Panc1 (cell line): ENCODE results near the gene GNG7. TPM values are rescaled to one million over a fixed set of nuclear protein-coding genes. Genes with fewer than 3 reads are reported as not detected.

ENCODE experiments used
- ATAC-seq: fragments of 200-7000 bp; cut with Tn5 transposase; 2 replicates; pipeline ENCODE4 v1.9.1; 2020; ENCODE audit warnings: mild to moderate bottlenecking, moderate library complexity
- BruUV-seq: library from RNA; stranded (reverse); fragments of 400-500 nt; replicated peaks from 2 replicates; lab custom pipeline; 2021; lab: Mats Ljungman, UMichigan
- CTCF ChIA-PET: fragments of 300-600 bp; sonication (Branson Sonifier 250); formaldehyde crosslinking; loops from one replicate; lab custom pipeline; 2022; ENCODE audit warnings: antibody characterized with exemption; lab: Charles Lee
- POLR2A ChIA-PET: fragments of 300-600 bp; sonication (Branson Sonifier 250); formaldehyde crosslinking; loops from one replicate; lab custom pipeline; 2022; ENCODE audit warnings: antibody characterized with exemption; lab: Charles Lee
- DNase-seq: peaks from one replicate; pipeline ENCODE4 v3.0.0-alpha.2; 2010; ENCODE audit warnings: low read depth, low spot score
- H3K27ac ChIP-seq: 2 replicates; pipeline ENCODE4 v1.5.1; 2011; ENCODE audit warnings: mild to moderate bottlenecking, low read length, inconsistent platforms
- H3K27me3 ChIP-seq: fragments of 200-500 bp; sonication (Bioruptor generic); 2 replicates; pipeline ENCODE4 v1.6.0; 2014; ENCODE audit warnings: low read length, inconsistent platforms; ENCODE audit not compliant: control insufficient read depth, insufficient read depth
- H3K36me3 ChIP-seq: fragments of 200-500 bp; sonication (Bioruptor generic); 2 replicates; pipeline ENCODE4 v1.5.1; 2014; ENCODE audit warnings: inconsistent platforms, mild to moderate bottlenecking, low read length, moderate library complexity; ENCODE audit not compliant: control insufficient read depth, insufficient read depth
- H3K4me1 ChIP-seq: 2 replicates; pipeline ENCODE4 v1.5.1; 2011; ENCODE audit warnings: inconsistent platforms, mild to moderate bottlenecking, low read length, moderate library complexity; ENCODE audit not compliant: control insufficient read depth, insufficient read depth
- H3K4me3 ChIP-seq, 2 experiments: 2 replicates each; pipeline ENCODE4 v1.5.1; 2011 to 2012; ENCODE audit warnings: low read depth in 2 of 2, low read length in 2 of 2, mild to moderate bottlenecking in 2 of 2, inconsistent platforms in 1 of 2, moderate library complexity in 1 of 2
- H3K9me3 ChIP-seq: fragments of 200-500 bp; sonication (Bioruptor generic); 2 replicates; pipeline ENCODE4 v1.5.1; 2014; ENCODE audit warnings: low read depth, mild to moderate bottlenecking, inconsistent platforms, low read length, moderate library complexity; ENCODE audit not compliant: control insufficient read depth, insufficient read depth
- POLR2AphosphoS5 ChIP-seq: IDR thresholded peaks from 2 replicates; pipeline ENCODE4 v1.6.1; 2012; ENCODE audit warnings: mild to moderate bottlenecking, low read depth, low read length, moderate library complexity
- SIN3A ChIP-seq: IDR thresholded peaks from 2 replicates; pipeline ENCODE4 v1.6.1; 2012; ENCODE audit warnings: low read depth, mild to moderate bottlenecking, low read length, moderate library complexity, borderline replicate concordance; ENCODE audit not compliant: insufficient read depth
- TCF7L2 ChIP-seq: IDR thresholded peaks from 2 replicates; pipeline ENCODE4 v1.6.1; 2011; ENCODE audit warnings: mild to moderate bottlenecking, low read depth, low read length, inconsistent platforms
- in situ Hi-C: cut with HindIII; loops from 2 replicates; pipeline ENCODE4 v1.10.0; 2016; ENCODE audit warnings: low sequenced_read_pairs, low pct_unique_long_range_greater_than_20kb
- intact Hi-C: fragments of 100-400 bp; cut with micrococcal nuclease; formaldehyde crosslinking; loops from one replicate; pipeline ENCODE4 v1.10.0; 2022; ENCODE audit not compliant: unreplicated experiment
- total RNA-seq: library from RNA; stranded (reverse); gene quantifications from one replicate; pipeline ENCODE4 v1.2.1, GENCODE V29; 2021; ENCODE audit not compliant: unreplicated experiment
- TF ChIP-seq, protein P1 (sequence below): fragments of 450-650 bp; IDR thresholded peaks from 2 replicates; pipeline ENCODE4 v1.5.1; 2017; ENCODE audit warnings: mild to moderate bottlenecking
- TF ChIP-seq, protein P2 (sequence below), 2 experiments: IDR thresholded peaks; 2 replicates each; pipeline ENCODE4 v1.6.1; 2011 to 2012; ENCODE audit warnings: low read depth in 2 of 2, control low read depth in 1 of 2, low read length in 1 of 2, mild to moderate bottlenecking in 1 of 2, moderate library complexity in 1 of 2; ENCODE audit not compliant: insufficient read depth in 1 of 2

Gene GNG7
- total RNA-seq, 1 experiment from 2014 or later = 0.74 TPM

DNA sequence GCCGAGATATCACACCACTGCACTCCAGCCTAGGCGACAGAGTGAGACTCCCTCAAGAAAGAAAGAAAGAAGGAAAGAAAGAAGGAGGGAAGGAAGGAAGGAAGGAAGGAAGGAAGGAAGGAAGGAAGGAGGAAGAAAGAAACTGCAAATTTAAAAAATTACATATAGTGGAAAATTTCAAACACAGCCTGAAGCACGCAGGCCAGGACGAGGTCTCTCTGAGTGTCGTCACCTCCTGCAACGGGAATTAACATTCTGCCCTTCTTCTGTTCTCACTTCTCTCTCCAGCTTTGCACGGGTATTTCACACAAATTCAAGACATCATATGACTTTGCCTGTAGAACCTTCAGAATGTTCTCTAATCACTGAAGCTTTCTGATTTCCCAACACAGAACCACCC is 108.2 kb downstream of the GNG7 start:
- Histone ChIP-seq H3K36me3 (no peaks in the 10 kb centered on the region), H3K27ac (no peak overlapping the region), H3K4me1 (no peaks in the 10 kb centered on the region), H3K9me3 (no peaks in the 10 kb centered on the region), H3K27me3 (no peaks in the 10 kb centered on the region), H3K4me3 (no peak overlapping the region)
- in situ Hi-C loops = no loop called here
- intact Hi-C loops = no loop called here
- no peak for TF ChIP-seq SIN3A
- DNase-seq (no peak), ATAC-seq (no peak)
- BruUV-seq = no TSS peak
- ChIA-PET POLR2A (no interaction called here), CTCF (no interaction called here)

DNA sequence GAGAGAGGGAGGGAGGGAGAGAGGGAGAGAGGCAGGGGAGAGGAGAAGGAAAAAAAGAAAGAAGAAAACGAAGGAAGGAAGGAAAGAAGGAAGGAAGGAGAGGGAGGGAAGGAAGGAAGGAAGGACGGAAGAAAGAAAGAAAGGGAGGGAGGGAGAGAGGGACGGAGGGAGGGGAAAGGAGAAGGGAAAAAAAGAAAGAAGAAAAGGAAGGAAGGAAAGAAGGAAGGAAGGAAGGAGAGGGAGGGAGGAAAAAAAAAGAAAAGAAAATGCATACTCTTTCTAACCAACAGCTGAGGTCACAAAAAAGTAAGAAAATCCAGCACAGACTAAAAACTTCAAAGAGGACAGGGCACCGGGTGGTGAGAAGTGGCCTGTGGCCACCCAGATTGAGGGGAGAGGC is 109.7 kb downstream of the GNG7 start:
- no peak overlapping the region for H3K4me3 ChIP-seq
- no peaks in the 10 kb centered on the region for H3K27me3 ChIP-seq
- ATAC-seq (no peak), DNase-seq (no peak)
- BruUV-seq = no TSS peak
- in situ Hi-C loops = no loop called here
- H3K4me1 ChIP-seq = no peaks in the 10 kb centered on the region
- ChIA-PET POLR2A (no interaction called here), CTCF (no interaction called here)
- no peaks in the 10 kb centered on the region for H3K9me3 ChIP-seq
- TF ChIP-seq, protein P1, sequence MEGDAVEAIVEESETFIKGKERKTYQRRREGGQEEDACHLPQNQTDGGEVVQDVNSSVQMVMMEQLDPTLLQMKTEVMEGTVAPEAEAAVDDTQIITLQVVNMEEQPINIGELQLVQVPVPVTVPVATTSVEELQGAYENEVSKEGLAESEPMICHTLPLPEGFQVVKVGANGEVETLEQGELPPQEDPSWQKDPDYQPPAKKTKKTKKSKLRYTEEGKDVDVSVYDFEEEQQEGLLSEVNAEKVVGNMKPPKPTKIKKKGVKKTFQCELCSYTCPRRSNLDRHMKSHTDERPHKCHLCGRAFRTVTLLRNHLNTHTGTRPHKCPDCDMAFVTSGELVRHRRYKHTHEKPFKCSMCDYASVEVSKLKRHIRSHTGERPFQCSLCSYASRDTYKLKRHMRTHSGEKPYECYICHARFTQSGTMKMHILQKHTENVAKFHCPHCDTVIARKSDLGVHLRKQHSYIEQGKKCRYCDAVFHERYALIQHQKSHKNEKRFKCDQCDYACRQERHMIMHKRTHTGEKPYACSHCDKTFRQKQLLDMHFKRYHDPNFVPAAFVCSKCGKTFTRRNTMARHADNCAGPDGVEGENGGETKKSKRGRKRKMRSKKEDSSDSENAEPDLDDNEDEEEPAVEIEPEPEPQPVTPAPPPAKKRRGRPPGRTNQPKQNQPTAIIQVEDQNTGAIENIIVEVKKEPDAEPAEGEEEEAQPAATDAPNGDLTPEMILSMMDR = no peak
- TF ChIP-seq, protein P2, sequence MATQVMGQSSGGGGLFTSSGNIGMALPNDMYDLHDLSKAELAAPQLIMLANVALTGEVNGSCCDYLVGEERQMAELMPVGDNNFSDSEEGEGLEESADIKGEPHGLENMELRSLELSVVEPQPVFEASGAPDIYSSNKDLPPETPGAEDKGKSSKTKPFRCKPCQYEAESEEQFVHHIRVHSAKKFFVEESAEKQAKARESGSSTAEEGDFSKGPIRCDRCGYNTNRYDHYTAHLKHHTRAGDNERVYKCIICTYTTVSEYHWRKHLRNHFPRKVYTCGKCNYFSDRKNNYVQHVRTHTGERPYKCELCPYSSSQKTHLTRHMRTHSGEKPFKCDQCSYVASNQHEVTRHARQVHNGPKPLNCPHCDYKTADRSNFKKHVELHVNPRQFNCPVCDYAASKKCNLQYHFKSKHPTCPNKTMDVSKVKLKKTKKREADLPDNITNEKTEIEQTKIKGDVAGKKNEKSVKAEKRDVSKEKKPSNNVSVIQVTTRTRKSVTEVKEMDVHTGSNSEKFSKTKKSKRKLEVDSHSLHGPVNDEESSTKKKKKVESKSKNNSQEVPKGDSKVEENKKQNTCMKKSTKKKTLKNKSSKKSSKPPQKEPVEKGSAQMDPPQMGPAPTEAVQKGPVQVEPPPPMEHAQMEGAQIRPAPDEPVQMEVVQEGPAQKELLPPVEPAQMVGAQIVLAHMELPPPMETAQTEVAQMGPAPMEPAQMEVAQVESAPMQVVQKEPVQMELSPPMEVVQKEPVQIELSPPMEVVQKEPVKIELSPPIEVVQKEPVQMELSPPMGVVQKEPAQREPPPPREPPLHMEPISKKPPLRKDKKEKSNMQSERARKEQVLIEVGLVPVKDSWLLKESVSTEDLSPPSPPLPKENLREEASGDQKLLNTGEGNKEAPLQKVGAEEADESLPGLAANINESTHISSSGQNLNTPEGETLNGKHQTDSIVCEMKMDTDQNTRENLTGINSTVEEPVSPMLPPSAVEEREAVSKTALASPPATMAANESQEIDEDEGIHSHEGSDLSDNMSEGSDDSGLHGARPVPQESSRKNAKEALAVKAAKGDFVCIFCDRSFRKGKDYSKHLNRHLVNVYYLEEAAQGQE (IDR thresholded peaks at IDR 0.05; ENCODE audit: insufficient read depth in 1 of 2, low read depth in 2 of 2, low read length in 1 of 2) = no peak
- TF ChIP-seq POLR2AphosphoS5 = no peak
- no peak for TF ChIP-seq SIN3A
- no peak for TF ChIP-seq TCF7L2
- intact Hi-C loops = no loop called here
- H3K36me3 ChIP-seq = no peaks in the 10 kb centered on the region
- no peak overlapping the region for H3K27ac ChIP-seq

DNA sequence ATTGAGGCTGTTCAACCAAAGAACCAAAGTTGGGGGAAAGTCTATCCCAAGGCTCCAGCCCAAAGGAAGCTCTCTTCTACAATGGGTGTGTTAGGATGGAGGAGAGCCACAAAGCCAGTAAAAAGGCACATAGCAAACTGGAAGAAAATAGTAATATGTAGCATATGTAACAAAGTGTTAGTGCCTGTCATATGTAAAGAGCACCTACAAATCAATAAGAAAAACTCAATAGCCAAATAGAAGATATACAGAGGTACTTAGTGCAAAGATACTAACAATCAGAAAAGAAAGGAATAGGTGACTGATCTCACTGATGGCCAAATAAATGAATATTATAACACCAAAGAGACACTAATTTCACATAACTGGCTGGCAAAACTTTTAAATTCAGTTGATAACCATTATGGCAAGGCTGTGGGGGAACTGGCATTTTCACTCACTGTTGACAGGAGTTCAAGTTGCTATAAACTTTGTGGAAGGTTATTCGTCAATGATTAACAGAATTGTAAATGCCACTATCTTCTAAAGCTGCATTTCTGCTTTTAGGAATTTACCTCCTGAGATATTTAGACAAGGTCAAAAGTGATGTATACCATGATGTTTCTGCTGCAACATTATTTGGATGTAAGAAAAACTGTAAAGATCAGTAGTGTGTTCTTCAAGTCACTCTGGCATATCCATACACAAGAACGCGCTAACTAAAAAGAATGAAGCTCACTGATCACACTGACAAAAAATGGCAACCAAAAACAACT is 110.8 kb downstream of the GNG7 start:
- Histone ChIP-seq H3K36me3 (no peaks in the 10 kb centered on the region), H3K4me3 (no peak overlapping the region), H3K27me3 (no peaks in the 10 kb centered on the region), H3K27ac (no peak overlapping the region), H3K4me1 (no peaks in the 10 kb centered on the region; the same call in 1 of the 2 replicates), H3K9me3 (no peaks in the 10 kb centered on the region)
- TF ChIP-seq, protein P1 = no peak
- TF ChIP-seq SIN3A = no peak
- no peak for TF ChIP-seq TCF7L2
- no peak for TF ChIP-seq POLR2AphosphoS5
- TF ChIP-seq, protein P2 (IDR thresholded peaks at IDR 0.05; ENCODE audit: insufficient read depth in 1 of 2, low read depth in 2 of 2, low read length in 1 of 2) = no peak
- DNase-seq (no peak), ATAC-seq (no peak)
- ChIA-PET CTCF (no interaction called here), POLR2A (no interaction called here)
- in situ Hi-C loops (no loop called here), intact Hi-C loops (no loop called here)
- BruUV-seq = no TSS peak
